ENCODE data around the gene IL12RB1.

Gene IL12RB1

DNA sequence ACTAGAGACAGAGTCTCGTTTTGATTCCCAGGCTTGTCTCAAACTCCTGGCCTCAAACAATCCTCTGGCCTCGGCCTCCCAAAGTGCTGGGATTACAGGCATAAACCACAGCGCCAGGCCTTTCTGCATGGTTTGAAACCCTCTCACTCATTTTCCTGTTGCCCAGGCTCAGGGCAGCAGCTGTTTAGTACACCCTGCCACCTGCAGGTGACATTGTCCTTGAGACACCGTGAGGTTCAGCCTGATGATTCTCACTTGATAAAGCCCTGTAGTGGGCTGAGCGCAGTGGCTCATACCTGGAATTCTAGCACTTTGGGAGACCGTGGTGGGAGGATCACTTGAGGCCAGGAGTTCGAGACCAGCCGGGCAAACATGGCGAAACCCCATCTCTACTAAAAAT, 12.5 kb downstream of the IL12RB1 start:
- peaks cover 3% of the 10 kb centered on the region for H3K36me3 ChIP-seq (replicated peaks; ENCODE audit: low read depth, low read length)
- no peak overlapping the region for H3K27ac ChIP-seq (ENCODE audit: low read length)
- no peak for TF ChIP-seq EZH2phosphoT487 (IDR thresholded peaks at IDR 0.05; ENCODE audit: low read depth)
- TF ChIP-seq, protein P1, sequence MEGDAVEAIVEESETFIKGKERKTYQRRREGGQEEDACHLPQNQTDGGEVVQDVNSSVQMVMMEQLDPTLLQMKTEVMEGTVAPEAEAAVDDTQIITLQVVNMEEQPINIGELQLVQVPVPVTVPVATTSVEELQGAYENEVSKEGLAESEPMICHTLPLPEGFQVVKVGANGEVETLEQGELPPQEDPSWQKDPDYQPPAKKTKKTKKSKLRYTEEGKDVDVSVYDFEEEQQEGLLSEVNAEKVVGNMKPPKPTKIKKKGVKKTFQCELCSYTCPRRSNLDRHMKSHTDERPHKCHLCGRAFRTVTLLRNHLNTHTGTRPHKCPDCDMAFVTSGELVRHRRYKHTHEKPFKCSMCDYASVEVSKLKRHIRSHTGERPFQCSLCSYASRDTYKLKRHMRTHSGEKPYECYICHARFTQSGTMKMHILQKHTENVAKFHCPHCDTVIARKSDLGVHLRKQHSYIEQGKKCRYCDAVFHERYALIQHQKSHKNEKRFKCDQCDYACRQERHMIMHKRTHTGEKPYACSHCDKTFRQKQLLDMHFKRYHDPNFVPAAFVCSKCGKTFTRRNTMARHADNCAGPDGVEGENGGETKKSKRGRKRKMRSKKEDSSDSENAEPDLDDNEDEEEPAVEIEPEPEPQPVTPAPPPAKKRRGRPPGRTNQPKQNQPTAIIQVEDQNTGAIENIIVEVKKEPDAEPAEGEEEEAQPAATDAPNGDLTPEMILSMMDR (IDR thresholded peaks at IDR 0.05; ENCODE audit: low read depth, low read length): peak; percentile 28
- no peaks in the 10 kb centered on the region for H3K79me2 ChIP-seq (ENCODE audit: low read length)
- no peak overlapping the region for H2AFZ ChIP-seq (ENCODE audit: low read depth, low read length)
- H3K4me2 ChIP-seq (ENCODE audit: low read length): no peak overlapping the region
- no peaks in the 10 kb centered on the region for H3K9me3 ChIP-seq (ENCODE audit: insufficient read depth, low read length)
- no peak overlapping the region for H3K4me3 ChIP-seq (ENCODE audit: low read length)
- H3K27me3 ChIP-seq (ENCODE audit: low read depth, low read length): no peaks in the 10 kb centered on the region
- no peak overlapping the region for H3K9ac ChIP-seq (ENCODE audit: low read length)
- H4K20me1 ChIP-seq (ENCODE audit: insufficient read depth, low read length): no peaks in the 10 kb centered on the region
- no peaks in the 10 kb centered on the region for H3K4me1 ChIP-seq (ENCODE audit: low read length)

DNA sequence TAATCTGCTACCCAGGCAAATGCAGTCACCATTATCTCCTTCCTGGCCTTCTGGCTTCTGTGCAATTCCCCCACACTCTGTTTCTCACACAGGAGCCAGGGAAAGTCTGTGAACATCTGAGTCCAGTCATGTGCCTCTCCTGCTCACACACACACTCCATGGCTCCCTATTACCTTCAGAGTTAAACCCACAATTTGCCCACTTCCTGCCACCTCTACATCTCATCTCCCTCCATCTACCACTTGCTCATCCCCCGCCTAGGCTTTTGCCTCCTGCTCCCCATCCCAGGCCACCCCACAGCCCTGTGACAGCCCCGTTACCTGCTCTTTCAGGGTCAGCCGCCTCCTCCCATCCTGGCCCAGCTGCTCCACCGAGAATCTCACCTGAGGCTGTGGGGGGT, 13.5 kb downstream of the IL12RB1 start:
- Histone ChIP-seq H3K79me2 (ENCODE audit: low read length) (no peaks in the 10 kb centered on the region), H3K36me3 (replicated peaks; ENCODE audit: low read depth, low read length) (peaks cover 3% of the 10 kb centered on the region), H3K4me2 (ENCODE audit: low read length) (no peak overlapping the region), H3K4me1 (ENCODE audit: low read length) (no peaks in the 10 kb centered on the region), H2AFZ (ENCODE audit: low read depth, low read length) (no peak overlapping the region), H4K20me1 (ENCODE audit: insufficient read depth, low read length) (no peaks in the 10 kb centered on the region), H3K27ac (ENCODE audit: low read length) (no peak overlapping the region), H3K27me3 (ENCODE audit: low read depth, low read length) (no peaks in the 10 kb centered on the region), H3K9me3 (ENCODE audit: insufficient read depth, low read length) (no peaks in the 10 kb centered on the region), H3K4me3 (ENCODE audit: low read length) (no peak overlapping the region), H3K9ac (ENCODE audit: low read length) (no peak overlapping the region)
- TF ChIP-seq EZH2phosphoT487 (IDR thresholded peaks at IDR 0.05; ENCODE audit: low read depth): no peak
- TF ChIP-seq, protein P1 (IDR thresholded peaks at IDR 0.05; ENCODE audit: low read depth, low read length): no peak

DNA sequence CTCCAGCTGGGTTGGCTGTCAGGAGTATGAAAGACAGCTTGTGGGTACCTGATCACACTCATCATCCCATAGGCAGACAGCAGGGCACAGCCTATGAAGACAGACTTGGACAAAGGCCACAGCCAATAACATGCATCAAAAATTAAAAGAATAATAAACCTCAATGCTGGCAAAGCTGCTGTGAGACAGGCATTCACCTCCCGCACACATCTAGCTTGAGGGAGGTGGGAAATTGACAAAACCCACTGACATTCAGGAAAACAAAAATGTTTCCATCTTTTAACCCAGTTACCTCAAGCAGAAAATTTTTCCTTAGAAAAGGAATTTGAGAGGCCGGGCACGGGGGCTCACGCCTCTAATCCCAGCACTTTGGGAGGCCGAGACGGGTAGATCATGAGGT, 14.4 kb downstream of the IL12RB1 start:
- no peaks in the 10 kb centered on the region for H4K20me1 ChIP-seq (ENCODE audit: insufficient read depth, low read length)
- H3K36me3 ChIP-seq (replicated peaks; ENCODE audit: low read depth, low read length): peaks cover 3% of the 10 kb centered on the region
- no peak overlapping the region for H3K4me2 ChIP-seq (ENCODE audit: low read length)
- TF ChIP-seq EZH2phosphoT487 (IDR thresholded peaks at IDR 0.05; ENCODE audit: low read depth): no peak
- no peaks in the 10 kb centered on the region for H3K9me3 ChIP-seq (ENCODE audit: insufficient read depth, low read length)
- H3K79me2 ChIP-seq (ENCODE audit: low read length): no peaks in the 10 kb centered on the region
- H3K4me1 ChIP-seq (ENCODE audit: low read length): no peaks in the 10 kb centered on the region
- H3K27me3 ChIP-seq (ENCODE audit: low read depth, low read length): no peaks in the 10 kb centered on the region
- no peak overlapping the region for H2AFZ ChIP-seq (ENCODE audit: low read depth, low read length)
- no peak overlapping the region for H3K4me3 ChIP-seq (ENCODE audit: low read length)
- H3K27ac ChIP-seq (ENCODE audit: low read length): no peak overlapping the region
- no peak overlapping the region for H3K9ac ChIP-seq (ENCODE audit: low read length)

DNA sequence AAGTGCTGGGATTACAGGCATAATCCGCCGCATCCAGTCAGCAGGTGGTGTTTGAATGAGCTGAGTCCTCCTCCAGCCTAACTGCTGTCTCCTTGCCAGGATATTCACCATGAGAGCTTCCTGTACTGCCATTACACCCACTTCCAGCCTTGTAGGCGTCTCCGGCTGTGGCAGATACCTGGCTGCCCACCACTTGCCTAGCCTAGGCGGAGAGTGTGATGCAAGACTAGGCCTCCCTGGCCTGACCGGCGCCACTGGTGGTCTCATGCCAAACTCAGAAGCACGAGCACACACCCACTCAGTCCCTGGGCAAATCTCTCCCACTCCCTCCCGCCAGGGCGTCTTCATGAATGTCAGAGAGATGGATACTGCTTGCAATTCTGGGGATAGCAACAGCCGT, 16.6 kb downstream of the IL12RB1 start:
- no peaks in the 10 kb centered on the region for H3K27me3 ChIP-seq (ENCODE audit: low read depth, low read length)
- no peaks in the 10 kb centered on the region for H3K36me3 ChIP-seq (replicated peaks; ENCODE audit: low read depth, low read length)

More for the DNA sequence above, 16.6 kb downstream of the IL12RB1 start:
- Histone ChIP-seq H3K4me2 (ENCODE audit: low read length) (no peak overlapping the region), H3K4me3 (ENCODE audit: low read length) (no peak overlapping the region), H3K9me3 (ENCODE audit: insufficient read depth, low read length) (no peaks in the 10 kb centered on the region), H3K9ac (ENCODE audit: low read length) (no peak overlapping the region), H4K20me1 (ENCODE audit: insufficient read depth, low read length) (no peaks in the 10 kb centered on the region), H3K4me1 (ENCODE audit: low read length) (no peaks in the 10 kb centered on the region), H2AFZ (ENCODE audit: low read depth, low read length) (no peak overlapping the region), H3K79me2 (ENCODE audit: low read length) (no peaks in the 10 kb centered on the region), H3K27ac (ENCODE audit: low read length) (no peak overlapping the region)
- TF ChIP-seq EZH2phosphoT487 (IDR thresholded peaks at IDR 0.05; ENCODE audit: low read depth): no peak
- TF ChIP-seq, protein P1 (IDR thresholded peaks at IDR 0.05; ENCODE audit: low read depth, low read length): no peak

All from OCI-LY3 (cell line).